OCI-LY3 (cell line): Measurements from ENCODE around the gene SDK1.

ENCODE experiments used
- CTCF ChIP-seq: fragments of 200-600, 300-600 bp; sonication (generic); IDR thresholded peaks from 2 replicates; pipeline ENCODE4 v1.5.1; 2014; ENCODE audit warnings: antibody characterized with exemption, low read length, low read depth
- EZH2phosphoT487 ChIP-seq: fragments of 200-600 bp; shearing (Covaris generic); IDR thresholded peaks from 2 replicates; pipeline ENCODE4 v1.6.1; 2018; ENCODE audit warnings: antibody characterized with exemption, mixed run types, low read depth

- TF ChIP-seq CTCF = no peak
- no peak for TF ChIP-seq EZH2phosphoT487
Observed at GRCh38 chr7:4099651-4100050, 798.6 kb downstream of the SDK1 start.
